ENCODE results near the gene CPA1. TPM values are rescaled to one million over a fixed set of nuclear protein-coding genes. Genes with fewer than 3 reads are reported as not detected.

Gene CPA1
- total RNA-seq, 1 donor: 0.86 TPM

DNA sequence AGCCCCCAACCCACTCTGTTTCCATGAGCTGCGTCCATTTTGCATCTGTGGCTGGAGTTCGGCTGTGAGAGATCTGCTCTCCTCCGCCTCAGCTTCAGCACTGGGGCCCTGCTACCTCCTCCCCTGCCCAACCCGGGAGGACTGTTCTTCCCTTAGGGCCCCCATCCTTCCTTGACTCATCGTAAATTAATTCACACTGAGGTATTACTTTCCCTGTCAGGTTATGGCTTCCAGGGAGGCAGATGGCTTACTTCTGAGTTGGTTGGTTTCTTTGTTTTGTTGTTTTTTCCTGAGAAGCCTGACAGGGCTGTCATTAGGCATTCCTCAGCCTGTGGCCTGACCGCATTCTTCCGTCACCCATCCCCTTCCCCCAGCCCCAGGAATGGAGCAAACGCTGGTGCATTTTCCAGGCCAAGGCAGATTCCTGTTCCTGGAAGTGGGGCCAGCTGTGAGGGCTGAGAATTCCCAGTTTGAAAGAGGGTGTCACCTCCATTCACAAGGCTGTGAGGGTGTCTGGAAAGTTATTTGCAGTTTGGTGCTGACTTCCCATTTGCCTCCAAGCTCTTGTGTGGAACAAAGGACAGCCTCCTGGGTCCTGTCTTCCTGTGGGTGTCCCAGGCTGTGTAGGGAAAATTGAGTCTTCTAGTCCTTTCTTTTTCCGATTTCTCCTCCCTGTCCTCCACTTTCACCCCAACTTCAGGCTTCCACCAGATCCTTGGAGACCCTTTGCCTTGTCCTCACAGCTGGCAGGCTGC lies 24.0 kb upstream of the CPA1 start:
- no peak overlapping the region for H3K4me3 ChIP-seq (ENCODE audit: low read depth, low read length)
- TF ChIP-seq, protein P1, sequence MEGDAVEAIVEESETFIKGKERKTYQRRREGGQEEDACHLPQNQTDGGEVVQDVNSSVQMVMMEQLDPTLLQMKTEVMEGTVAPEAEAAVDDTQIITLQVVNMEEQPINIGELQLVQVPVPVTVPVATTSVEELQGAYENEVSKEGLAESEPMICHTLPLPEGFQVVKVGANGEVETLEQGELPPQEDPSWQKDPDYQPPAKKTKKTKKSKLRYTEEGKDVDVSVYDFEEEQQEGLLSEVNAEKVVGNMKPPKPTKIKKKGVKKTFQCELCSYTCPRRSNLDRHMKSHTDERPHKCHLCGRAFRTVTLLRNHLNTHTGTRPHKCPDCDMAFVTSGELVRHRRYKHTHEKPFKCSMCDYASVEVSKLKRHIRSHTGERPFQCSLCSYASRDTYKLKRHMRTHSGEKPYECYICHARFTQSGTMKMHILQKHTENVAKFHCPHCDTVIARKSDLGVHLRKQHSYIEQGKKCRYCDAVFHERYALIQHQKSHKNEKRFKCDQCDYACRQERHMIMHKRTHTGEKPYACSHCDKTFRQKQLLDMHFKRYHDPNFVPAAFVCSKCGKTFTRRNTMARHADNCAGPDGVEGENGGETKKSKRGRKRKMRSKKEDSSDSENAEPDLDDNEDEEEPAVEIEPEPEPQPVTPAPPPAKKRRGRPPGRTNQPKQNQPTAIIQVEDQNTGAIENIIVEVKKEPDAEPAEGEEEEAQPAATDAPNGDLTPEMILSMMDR (IDR thresholded peaks at IDR 0.05; ENCODE audit: insufficient read depth, low read depth, low read length): no peak
- peak; percentile 98 for DNase-seq (ENCODE audit: low read depth)

DNA sequence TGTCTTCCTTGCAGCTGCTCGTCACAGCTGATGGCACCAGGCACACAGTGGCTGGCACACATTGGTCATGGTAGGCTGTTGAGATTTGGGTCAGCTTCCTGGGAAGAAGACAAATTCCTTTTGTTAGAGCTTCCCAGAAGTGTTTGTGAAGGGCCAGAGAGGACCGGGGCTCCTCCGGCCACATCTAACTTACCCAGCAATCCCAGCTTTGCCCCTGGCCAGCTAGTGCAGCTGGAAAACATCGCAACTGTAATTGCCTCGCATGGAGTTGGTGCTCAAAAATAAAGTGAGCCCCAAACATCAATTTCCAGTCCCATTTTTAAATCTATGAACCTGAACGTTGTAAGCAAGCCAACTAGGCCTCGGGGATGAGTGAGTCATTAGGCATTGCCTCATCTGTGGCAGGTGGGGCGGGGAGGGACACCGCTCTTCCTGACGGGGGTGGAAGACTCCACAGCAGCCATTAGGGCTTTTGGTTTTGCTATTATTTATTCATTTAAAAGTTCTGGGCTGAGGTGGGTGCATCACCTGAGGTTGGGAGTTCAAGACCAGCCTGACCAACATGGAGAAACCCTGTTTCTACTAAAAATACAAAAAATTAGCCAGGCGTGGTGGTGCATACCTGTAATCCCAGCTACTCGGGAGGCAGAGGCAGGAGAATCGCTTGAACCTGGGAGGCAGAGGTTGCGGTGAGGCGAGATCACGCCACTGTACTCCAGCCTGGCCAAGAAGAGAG lies 23.2 kb upstream of the CPA1 start:
- DNase-seq (ENCODE audit: low read depth): peak; percentile 90
- no peak overlapping the region for H3K4me3 ChIP-seq (ENCODE audit: low read depth, low read length)
- TF ChIP-seq, protein P1 (IDR thresholded peaks at IDR 0.05; ENCODE audit: insufficient read depth, low read depth, low read length): no peak

DNA sequence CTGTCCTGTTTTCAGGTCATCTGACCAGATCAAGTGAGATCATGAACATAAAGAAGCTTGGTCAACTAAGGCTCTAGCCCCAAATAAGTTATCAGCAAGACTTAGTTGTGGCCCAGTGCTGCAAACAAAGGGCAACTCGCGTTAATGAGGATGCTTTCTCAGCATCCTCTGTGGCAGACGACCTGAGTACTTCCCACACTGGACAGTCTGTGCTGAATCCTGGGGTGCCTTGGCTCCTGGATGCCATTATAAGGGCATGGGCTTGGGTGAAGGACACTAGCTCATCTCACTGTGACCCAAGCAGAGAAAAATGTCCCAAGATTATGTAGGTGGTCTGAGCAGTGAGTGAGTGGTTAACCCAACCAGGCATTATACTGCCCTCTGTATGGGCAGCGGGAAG lies 21.8 kb upstream of the CPA1 start:
- no peak overlapping the region for H3K4me3 ChIP-seq (ENCODE audit: low read depth, low read length)
- DNase-seq (ENCODE audit: low read depth): no peak
- TF ChIP-seq, protein P1 (IDR thresholded peaks at IDR 0.05; ENCODE audit: insufficient read depth, low read depth, low read length): no peak

DNA sequence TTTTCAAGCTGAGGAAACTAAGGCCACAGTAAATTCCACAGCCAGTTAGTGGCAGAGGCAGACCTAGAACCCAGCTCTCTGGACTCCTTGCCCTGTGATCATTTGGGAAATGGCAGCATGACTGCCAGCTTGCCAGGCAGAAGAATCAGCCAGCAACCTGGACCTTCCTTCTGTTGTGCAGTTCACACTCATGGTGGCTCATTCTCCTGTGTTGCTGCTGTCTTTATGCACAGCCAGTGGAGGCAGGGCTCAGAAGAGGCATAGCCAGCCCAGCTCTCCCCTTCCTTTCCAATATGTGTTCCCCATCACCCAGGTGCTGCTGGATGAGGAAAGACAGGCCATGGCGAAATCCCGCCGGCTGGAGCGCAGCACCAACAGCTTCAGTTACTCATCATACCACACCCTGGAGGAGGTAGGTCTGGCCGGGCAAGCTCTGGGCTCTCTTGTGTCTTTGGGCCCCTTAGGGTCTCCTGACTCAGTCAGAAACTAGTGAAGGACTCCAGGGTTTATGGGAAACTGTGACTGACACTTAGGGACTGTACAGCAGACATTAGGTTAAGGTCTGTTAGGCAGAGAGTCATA lies 20.9 kb upstream of the CPA1 start:
- no peak for DNase-seq (ENCODE audit: low read depth)
- TF ChIP-seq, protein P1 (IDR thresholded peaks at IDR 0.05; ENCODE audit: insufficient read depth, low read depth, low read length): no peak
- H3K4me3 ChIP-seq (ENCODE audit: low read depth, low read length): no peak overlapping the region

DNA sequence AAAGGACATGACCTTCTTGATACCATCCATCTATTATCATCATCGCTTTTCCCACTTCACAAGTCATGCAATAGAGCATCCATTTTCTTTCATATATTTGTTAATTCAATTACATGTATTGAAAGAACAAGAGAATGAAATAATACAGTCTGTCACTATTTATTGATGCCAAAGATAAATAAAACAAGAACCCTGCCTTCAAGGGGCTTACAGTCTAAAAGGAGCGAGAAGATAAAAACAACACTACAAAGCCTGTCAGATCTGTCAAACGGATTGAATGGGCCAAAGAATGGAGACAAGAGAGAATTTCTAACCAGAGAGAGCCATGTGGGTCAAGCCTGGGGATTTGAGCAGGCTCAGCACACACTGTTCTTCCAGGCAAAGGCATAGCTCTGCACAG lies 19.8 kb upstream of the CPA1 start:
- DNase-seq (ENCODE audit: low read depth): no peak
- TF ChIP-seq, protein P1 (IDR thresholded peaks at IDR 0.05; ENCODE audit: insufficient read depth, low read depth, low read length): no peak
- H3K4me3 ChIP-seq (ENCODE audit: low read depth, low read length): no peak overlapping the region

DNA sequence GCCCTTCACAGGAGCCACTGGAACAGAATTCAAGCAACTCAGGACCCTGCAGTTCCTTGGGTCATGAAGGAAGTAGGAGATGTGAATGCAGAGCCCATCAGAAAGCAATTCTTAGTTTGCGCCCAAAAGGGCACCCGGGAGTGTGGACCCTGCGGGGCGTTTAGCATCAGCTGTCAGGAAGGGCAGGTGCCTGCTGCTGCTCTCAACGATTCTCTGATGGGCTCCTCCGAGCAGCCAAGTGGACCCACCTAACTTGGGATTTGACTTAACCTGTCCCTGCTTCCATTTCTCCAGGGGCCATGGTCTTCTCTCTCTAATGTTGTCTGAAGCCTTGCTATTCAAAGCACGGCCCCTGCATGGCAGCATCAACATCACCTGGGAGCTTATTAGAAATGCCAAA lies 18.6 kb upstream of the CPA1 start:
- TF ChIP-seq, protein P1 (IDR thresholded peaks at IDR 0.05; ENCODE audit: insufficient read depth, low read depth, low read length): no peak

More for the DNA sequence above, 18.6 kb upstream of the CPA1 start:
- no peak overlapping the region for H3K4me3 ChIP-seq (ENCODE audit: low read depth, low read length)
- no peak for DNase-seq (ENCODE audit: low read depth)

All from fibroblast of villous mesenchyme (primary cell).